ENCODE measurements around the gene LIPJ.

LIPJ gene

DNA sequence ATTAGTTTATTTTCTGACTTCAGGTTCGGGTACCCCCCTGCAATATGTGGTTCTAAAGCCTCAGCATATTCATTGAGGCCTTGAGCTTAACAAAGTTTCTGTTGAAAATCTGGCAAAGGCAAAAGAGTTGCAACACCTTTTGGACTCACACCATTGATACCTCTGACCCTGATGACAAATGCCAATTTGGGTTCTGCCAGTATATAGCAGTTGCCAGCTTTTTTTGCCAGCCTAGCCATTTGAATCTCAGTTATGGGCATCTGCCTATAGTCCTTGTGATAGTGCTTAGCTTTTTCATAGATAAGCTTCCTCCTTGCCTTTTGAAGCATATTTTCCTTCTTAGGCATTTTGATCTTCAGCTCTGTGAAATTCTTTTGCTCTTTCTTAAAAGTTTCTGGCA, 31.9 kb downstream of the LIPJ start:
- Mint-ChIP-seq H3K4me1 (ENCODE audit: low read depth) (no peaks in the 10 kb centered on the region), H3K36me3 (ENCODE audit: low read depth) (no peaks in the 10 kb centered on the region), H3K9me3 (no peaks in the 10 kb centered on the region), H3K27ac (no peak overlapping the region), H3K27me3 (no peaks in the 10 kb centered on the region), H3K4me3 (no peak overlapping the region)
- intact Hi-C loops (cut with micrococcal nuclease): no loop called here

- intact Hi-C loops (cut with micrococcal nuclease): no loop called here
- Mint-ChIP-seq H3K9me3 (no peaks in the 10 kb centered on the region), H3K36me3 (ENCODE audit: low read depth) (no peaks in the 10 kb centered on the region), H3K27ac (no peak overlapping the region), H3K4me1 (ENCODE audit: low read depth) (no peaks in the 10 kb centered on the region), H3K4me3 (no peak overlapping the region), H3K27me3 (no peaks in the 10 kb centered on the region)
These were observed 33.9 kb downstream of the LIPJ start for GRCh38 chr10:88620441-88620840.

DNA sequence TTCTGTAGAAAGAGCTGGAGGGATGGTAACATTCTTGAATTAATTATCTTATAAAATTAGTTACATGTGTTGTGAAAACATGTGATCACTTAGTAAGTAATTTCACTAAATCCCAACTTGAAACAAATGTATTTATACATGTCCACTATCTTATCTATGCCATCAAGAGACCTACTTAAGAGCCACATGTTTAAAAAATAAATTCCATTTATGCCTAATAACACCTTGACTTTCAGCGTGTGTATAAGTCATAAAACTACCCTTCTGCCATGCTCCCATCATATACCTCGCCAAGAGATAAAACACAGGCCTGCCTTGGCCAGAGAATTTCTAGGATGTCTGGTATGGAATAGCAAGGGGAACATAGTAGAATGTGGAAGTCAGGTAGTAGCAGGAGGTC, 37.3 kb downstream of the LIPJ start:
- Mint-ChIP-seq H3K27ac (no peak overlapping the region), H3K36me3 (ENCODE audit: low read depth) (no peaks in the 10 kb centered on the region), H3K4me1 (ENCODE audit: low read depth) (no peaks in the 10 kb centered on the region), H3K27me3 (peaks cover 1% of the 10 kb centered on the region), H3K9me3 (no peaks in the 10 kb centered on the region), H3K4me3 (no peak overlapping the region)
- intact Hi-C loops (cut with micrococcal nuclease): no loop called here

DNA sequence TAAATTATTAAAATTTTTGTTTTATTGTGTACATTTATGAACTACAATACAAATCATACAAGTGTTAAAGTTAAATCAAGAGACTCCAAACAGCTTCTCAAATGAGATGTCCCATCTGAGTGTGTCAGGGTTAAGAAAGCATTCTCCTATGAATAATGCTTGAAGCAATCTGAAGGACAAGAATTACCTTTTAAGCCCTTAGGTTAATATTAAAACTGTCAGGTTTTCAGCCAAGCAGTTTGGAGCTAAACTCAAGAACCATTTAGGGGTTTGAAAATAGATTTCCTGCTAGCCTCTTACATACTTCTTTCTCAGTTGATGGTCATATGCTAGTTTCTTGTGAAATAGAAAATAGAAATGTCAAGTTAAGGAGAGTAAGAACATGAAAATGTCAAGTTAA, 38.3 kb downstream of the LIPJ start:
- no peaks in the 10 kb centered on the region for H3K36me3 Mint-ChIP-seq (ENCODE audit: low read depth)
- H3K9me3 Mint-ChIP-seq: no peaks in the 10 kb centered on the region
- H3K4me1 Mint-ChIP-seq (ENCODE audit: low read depth): no peaks in the 10 kb centered on the region
- intact Hi-C loops (cut with micrococcal nuclease): no loop called here
- no peak overlapping the region for H3K27ac Mint-ChIP-seq
- H3K4me3 Mint-ChIP-seq: no peak overlapping the region
- peaks cover 1% of the 10 kb centered on the region for H3K27me3 Mint-ChIP-seq

DNA sequence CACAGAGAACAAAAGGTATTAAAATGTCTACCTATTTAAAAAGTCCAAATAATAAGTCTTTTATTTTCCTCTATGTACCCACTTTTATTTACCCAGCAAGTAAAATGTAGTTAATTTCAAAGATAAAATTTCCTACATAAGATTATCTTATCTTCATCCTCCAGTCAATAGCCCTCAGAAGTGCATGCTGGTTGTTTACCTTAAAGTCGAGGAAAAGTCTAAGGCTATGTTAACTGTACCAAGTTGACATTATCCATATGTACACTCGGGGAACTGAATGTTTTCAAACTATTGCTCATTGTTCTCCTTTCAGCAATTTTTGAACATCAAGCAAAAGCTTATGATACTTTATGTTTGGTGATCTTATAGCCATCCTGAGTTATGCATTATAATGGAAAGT, 53.6 kb downstream of the LIPJ start:
- Mint-ChIP-seq H3K9me3 (peaks cover 27% of the 10 kb centered on the region), H3K36me3 (ENCODE audit: low read depth) (no peaks in the 10 kb centered on the region), H3K4me3 (no peak overlapping the region), H3K27ac (no peak overlapping the region), H3K27me3 (no peaks in the 10 kb centered on the region), H3K4me1 (ENCODE audit: low read depth) (no peaks in the 10 kb centered on the region)
- intact Hi-C loops (cut with micrococcal nuclease): no loop called here

- Mint-ChIP-seq H3K4me3 (no peak overlapping the region), H3K36me3 (ENCODE audit: low read depth) (no peaks in the 10 kb centered on the region), H3K27me3 (peaks cover 2% of the 10 kb centered on the region), H3K27ac (no peak overlapping the region), H3K4me1 (ENCODE audit: low read depth) (peaks cover 5% of the 10 kb centered on the region), H3K9me3 (peaks cover 21% of the 10 kb centered on the region)
- intact Hi-C loops (cut with micrococcal nuclease): no loop called here
These were observed 55.6 kb downstream of the LIPJ start for GRCh38 chr10:88642209-88642608.

DNA sequence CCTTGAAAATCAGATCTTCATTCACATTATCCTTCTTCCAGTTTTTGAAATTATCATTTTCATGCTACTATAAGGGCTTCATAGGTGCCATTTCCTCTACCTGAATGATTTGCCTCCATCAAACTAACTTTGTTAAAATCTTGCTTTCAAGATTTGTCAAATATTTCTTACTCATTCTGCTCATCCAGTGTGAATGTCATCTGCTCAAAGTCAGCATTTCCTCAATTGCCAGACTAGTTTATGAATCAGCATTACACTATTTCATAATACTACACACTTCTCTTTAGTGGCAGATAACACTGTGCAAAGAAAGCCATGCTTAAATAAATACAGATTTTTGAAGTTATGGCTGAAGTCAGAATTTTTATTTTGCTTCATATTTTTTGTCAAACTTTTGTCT, 56.4 kb downstream of the LIPJ start:
- peaks cover 2% of the 10 kb centered on the region for H3K27me3 Mint-ChIP-seq
- peaks cover 13% of the 10 kb centered on the region for H3K9me3 Mint-ChIP-seq
- peaks cover 7% of the 10 kb centered on the region for H3K4me1 Mint-ChIP-seq (ENCODE audit: low read depth)
- intact Hi-C loops (cut with micrococcal nuclease): no loop called here
- H3K4me3 Mint-ChIP-seq: no peak overlapping the region
- H3K27ac Mint-ChIP-seq: no peak overlapping the region
- no peaks in the 10 kb centered on the region for H3K36me3 Mint-ChIP-seq (ENCODE audit: low read depth)

- Mint-ChIP-seq H3K4me3 (no peak overlapping the region), H3K4me1 (ENCODE audit: low read depth) (peaks cover 7% of the 10 kb centered on the region), H3K27me3 (peaks cover 3% of the 10 kb centered on the region), H3K36me3 (ENCODE audit: low read depth) (no peaks in the 10 kb centered on the region), H3K27ac (no peak overlapping the region), H3K9me3 (no peaks in the 10 kb centered on the region)
- intact Hi-C loops (cut with micrococcal nuclease): no loop called here
These were observed 60.6 kb downstream of the LIPJ start for GRCh38 chr10:88647061-88647615.

DNA sequence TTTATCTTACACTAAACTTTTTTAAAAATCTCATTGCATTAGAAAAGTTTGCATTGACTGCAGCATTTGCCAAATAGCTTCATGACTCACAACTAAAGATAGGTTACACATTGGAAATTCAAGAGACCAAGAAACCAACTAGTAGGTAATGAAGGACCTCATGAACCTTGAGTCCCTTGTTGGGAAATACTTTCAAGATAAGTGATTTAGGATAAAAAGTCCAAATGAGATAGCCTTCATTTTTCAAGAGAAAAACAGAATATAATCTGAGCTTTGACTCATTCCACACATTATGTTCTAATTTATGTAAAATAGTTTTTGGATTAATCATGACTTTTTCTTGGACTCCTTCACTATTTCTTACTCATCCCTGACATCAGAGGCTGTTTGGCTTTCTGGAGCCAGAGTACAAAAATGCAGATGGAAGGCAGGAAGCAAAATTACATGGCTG, 64.6 kb downstream of the LIPJ start:
- Mint-ChIP-seq H3K4me3 (no peak overlapping the region), H3K27ac (no peak overlapping the region), H3K27me3 (peaks cover 2% of the 10 kb centered on the region), H3K9me3 (no peaks in the 10 kb centered on the region), H3K4me1 (ENCODE audit: low read depth) (peaks cover 7% of the 10 kb centered on the region), H3K36me3 (ENCODE audit: low read depth) (no peaks in the 10 kb centered on the region)
- intact Hi-C loops (cut with micrococcal nuclease): no loop called here

- intact Hi-C loops (cut with micrococcal nuclease): no loop called here
- no peak overlapping the region for H3K27ac Mint-ChIP-seq
- H3K27me3 Mint-ChIP-seq: peaks cover 2% of the 10 kb centered on the region
- H3K9me3 Mint-ChIP-seq: no peaks in the 10 kb centered on the region
- no peaks in the 10 kb centered on the region for H3K4me1 Mint-ChIP-seq (ENCODE audit: low read depth)
- H3K4me3 Mint-ChIP-seq: no peak overlapping the region
- H3K36me3 Mint-ChIP-seq (ENCODE audit: low read depth): no peaks in the 10 kb centered on the region
These were observed 66.1 kb downstream of the LIPJ start for GRCh38 chr10:88652616-88653015.
